ENCODE measurements around the gene WDR18. TPM values are rescaled to one million over a fixed set of nuclear protein-coding genes. Genes with fewer than 3 reads are reported as not detected.

The WDR18 gene
- total and polyA plus RNA-seq, 2 of the 8 experiments (the other 6 are each of a cell fraction or from before 2014, with no cell fraction given), result 87.7 to 177 TPM

- no peak for FAIRE-seq
- H4K20me1 ChIP-seq (replicated peaks in 1 of 2; ENCODE audit: control insufficient read depth in 1 of 2, insufficient read depth in 2 of 2, low read length in 2 of 2), result peaks cover 4 to 41% of the 10 kb centered on the region in 2 experiments
- H3K9ac ChIP-seq (replicated peaks in 1 of 4; ENCODE audit: extremely low read depth in 1 of 4, low read depth in 3 of 4, low read length in 3 of 4), result no peak overlapping the region
These were observed 42.6 kb upstream of the WDR18 start for GRCh38 chr19:941292-942132.

More at GRCh38 chr19:941292-942132, 42.6 kb upstream of the WDR18 start:
- no peaks in the 10 kb centered on the region for H3K23me2 ChIP-seq (ENCODE audit: low read depth, low read length)
- POLR2A ChIA-PET (ENCODE audit: partially characterized antibody), result interaction anchor here (2.9 kb wide), 1 partner anchor 11 kb away, joined by 8 read pairs; no protein-coding TSS in a partner anchor
- no peak for TF ChIP-seq TBP (IDR thresholded peaks at IDR 0.05; ENCODE audit: low read depth, low read length)
- TF ChIP-seq RBBP5 (IDR thresholded peaks at IDR 0.05; ENCODE audit: borderline replicate concordance, low read depth, low read length), result no peak
- TF ChIP-seq YY1 (IDR thresholded peaks at IDR 0.05; ENCODE audit: low read depth, low read length), result no peak
- TF ChIP-seq, protein P1, sequence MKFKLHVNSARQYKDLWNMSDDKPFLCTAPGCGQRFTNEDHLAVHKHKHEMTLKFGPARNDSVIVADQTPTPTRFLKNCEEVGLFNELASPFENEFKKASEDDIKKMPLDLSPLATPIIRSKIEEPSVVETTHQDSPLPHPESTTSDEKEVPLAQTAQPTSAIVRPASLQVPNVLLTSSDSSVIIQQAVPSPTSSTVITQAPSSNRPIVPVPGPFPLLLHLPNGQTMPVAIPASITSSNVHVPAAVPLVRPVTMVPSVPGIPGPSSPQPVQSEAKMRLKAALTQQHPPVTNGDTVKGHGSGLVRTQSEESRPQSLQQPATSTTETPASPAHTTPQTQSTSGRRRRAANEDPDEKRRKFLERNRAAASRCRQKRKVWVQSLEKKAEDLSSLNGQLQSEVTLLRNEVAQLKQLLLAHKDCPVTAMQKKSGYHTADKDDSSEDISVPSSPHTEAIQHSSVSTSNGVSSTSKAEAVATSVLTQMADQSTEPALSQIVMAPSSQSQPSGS (IDR thresholded peaks at IDR 0.05; ENCODE audit: low read length), result no peak
- no peak for TF ChIP-seq TAF1 (IDR thresholded peaks at IDR 0.05; ENCODE audit: low read depth, low read length)
- TF ChIP-seq PHF8 (conservative IDR thresholded peaks at IDR 0.05; ENCODE audit: low read depth, low read length), result no peak
- TF ChIP-seq JUND (IDR thresholded peaks at IDR 0.05; ENCODE audit: low read length), result no peak
- TF ChIP-seq HDAC2 (IDR thresholded peaks at IDR 0.05; ENCODE audit: borderline replicate concordance in 1 of 2, low read depth in 2 of 2, low read length in 2 of 2), result no peak
- WGBS, 2 experiments (ENCODE audit: extremely low coverage in 1 of 2, insufficient coverage in 1 of 2, insufficient read length in 1 of 2, insufficient replicate concordance in 2 of 2, low coverage in 1 of 2, low lambda C conversion rate in 2 of 2, missing lambda C conversion rate in 1 of 2), result 96% methylated on average over 37 of the region's 45 CpGs; no CpG with 5 or more reads in 1 of the 2 experiments
- no peak overlapping the region for H4K5ac ChIP-seq (ENCODE audit: insufficient read length, low read depth, low read length)
- no peak overlapping the region for H4K8ac ChIP-seq (ENCODE audit: extremely low read depth, insufficient read depth, low read length)
- H2BK15ac ChIP-seq (ENCODE audit: low read length), result no peak overlapping the region
- H2BK20ac ChIP-seq (ENCODE audit: low read length), result no peak overlapping the region
- no peak overlapping the region for H3K4ac ChIP-seq (replicated peaks; ENCODE audit: insufficient read length, low read depth, low read length)
- H3K79me1 ChIP-seq (ENCODE audit: low read depth, low read length), result peaks cover 23% of the 10 kb centered on the region
- H3K27ac ChIP-seq (ENCODE audit: low read depth, low read length), result no peak overlapping the region
- no peak overlapping the region for H2BK12ac ChIP-seq (ENCODE audit: low read depth, low read length)
- peaks cover 3 to 9% (median 3%) of the 10 kb centered on the region in 4 experiments; a peak in 7 of 8 replicates for H3K36me3 ChIP-seq (ENCODE audit: control insufficient read depth in 2 of 4, insufficient read depth in 4 of 4, low read length in 3 of 4)
- no peak overlapping the region for H2AFZ ChIP-seq (ENCODE audit: low read length)
- no peak overlapping the region for H3K14ac ChIP-seq (ENCODE audit: insufficient read length)
- no peak overlapping the region for H3K4me2 ChIP-seq (ENCODE audit: insufficient read depth in 1 of 2, low read depth in 2 of 2, low read length in 2 of 2)
- no peak overlapping the region for H2BK120ac ChIP-seq (replicated peaks; ENCODE audit: low read depth, low read length)
- H3K56ac ChIP-seq (replicated peaks; ENCODE audit: insufficient read length, low read depth, low read length), result no peak overlapping the region
- H3K27me3 ChIP-seq (replicated peaks in 1 of 4; ENCODE audit: control insufficient read depth in 3 of 4, extremely low read depth in 1 of 4, insufficient read depth in 3 of 4, low read length in 3 of 4), result no peaks in the 10 kb centered on the region
- no peak for DNase-seq (ENCODE audit: low read depth in 1 of 2, low spot score in 2 of 2)
- no peak overlapping the region for H4K91ac ChIP-seq (replicated peaks; ENCODE audit: insufficient read length, low read length)
- no peaks in the 10 kb centered on the region for H3K4me1 ChIP-seq (replicated peaks in 1 of 4; ENCODE audit: control insufficient read depth in 3 of 4, insufficient read depth in 4 of 4, low read length in 3 of 4)
- H3K4me3 ChIP-seq (ENCODE audit: extremely low read depth in 1 of 4, insufficient read depth in 2 of 4, low read depth in 3 of 4, low read length in 4 of 4), result no peak overlapping the region
- no peak overlapping the region for H3K18ac ChIP-seq (ENCODE audit: extremely low read depth, low read length)
- CTCF ChIA-PET (ENCODE audit: partially characterized antibody), result interaction anchor here (0.8 to 1.5 kb wide), 3 partner anchors 18 to 43 kb away, joined by 3 to 4 read pairs (median 3); partner anchors contain the start of gene WDR18
- H3K79me2 ChIP-seq (ENCODE audit: control insufficient read depth in 1 of 2, insufficient read depth in 2 of 2, low read length in 2 of 2), result peaks cover 5 to 53% of the 10 kb centered on the region in 2 experiments
- no peak overlapping the region for H3K23ac ChIP-seq (ENCODE audit: insufficient read length)
- H3K9me3 ChIP-seq (ENCODE audit: insufficient read depth in 2 of 2, low read depth in 1 of 2, low read length in 1 of 2), result no peaks in the 10 kb centered on the region
- no peak overlapping the region for H2AK5ac ChIP-seq (ENCODE audit: low read depth, low read length)
- no peak overlapping the region for H2BK5ac ChIP-seq (ENCODE audit: low read depth, low read length)

Data from H1 (cell line).